HCT116 (cell line): ENCODE measurements around the gene BTBD2. TPM values are rescaled to one million over a fixed set of nuclear protein-coding genes. Genes with fewer than 3 reads are reported as not detected.

ENCODE experiments used
- ATAC-seq: fragments of 200-7000 bp; cut with Tn5 transposase; 2 replicates; pipeline ENCODE4 v1.9.1; 2020; ENCODE audit warnings: mild to moderate bottlenecking, moderate library complexity
- BruUV-seq: library from RNA; stranded (reverse); fragments of 400-500 nt; replicated peaks from 2 replicates; lab custom pipeline; 2021; lab: Mats Ljungman, UMichigan
- CTCF ChIA-PET: fragments of 300-600 bp; sonication (Branson Sonifier 250); formaldehyde crosslinking; loops from one replicate; lab custom pipeline; 2021; ENCODE audit warnings: antibody characterized with exemption; lab: Charles Lee
- POLR2A ChIA-PET: fragments of 300-600, 350-600 bp; sonication (Branson Sonifier 250); formaldehyde crosslinking; loops from one replicate; lab custom pipeline; 2021; ENCODE audit warnings: antibody characterized with exemption; lab: Charles Lee
- RAD21 ChIA-PET, 2 experiments: fragments of 300-600 bp; sonication (Branson Sonifier 250); formaldehyde crosslinking; loops; one replicate each; lab custom pipeline; 2023; ENCODE audit warnings: low total read pairs in 2 of 2; ENCODE audit not compliant: uncharacterized antibody in 2 of 2, unreplicated experiment in 2 of 2, low non-redundant PET in 1 of 2; lab: Charles Lee
- DNase-seq: peaks from one replicate; pipeline ENCODE4 v3.0.0-alpha.2; 2010; ENCODE audit warnings: low read depth, low spot score
- H2AFZ ChIP-seq: fragments of 200-600 bp; shearing (Covaris generic), sonication (generic); 2 replicates; pipeline ENCODE4 v1.6.1; 2017; ENCODE audit warnings: low read depth, mixed run types, mixed read lengths, antibody characterized with exemption, low read length; ENCODE audit not compliant: poor library complexity, severe bottlenecking
- H3K27ac ChIP-seq: 2 replicates; pipeline ENCODE4 v1.5.1; 2012; ENCODE audit warnings: low read depth, low read length
- H3K27me3 ChIP-seq: fragments of 200-600 bp; sonication (generic); 2 replicates; pipeline ENCODE4 v1.6.1; 2016; ENCODE audit warnings: mixed run types, low read length, mixed read lengths; ENCODE audit not compliant: insufficient read depth
- H3K36me3 ChIP-seq, 2 experiments: fragments of 200-500 bp in 1 of 2; fragments of 200-600 bp in 1 of 2; sonication (Bioruptor generic) in 1 of 2; sonication (generic) in 1 of 2; 2 replicates each; pipeline versions ENCODE4 v1.5.1 to v1.6.1; 2014 to 2016; ENCODE audit warnings: low read length in 2 of 2, inconsistent platforms in 1 of 2, mixed read lengths in 1 of 2, mixed run types in 1 of 2; ENCODE audit not compliant: insufficient read depth in 2 of 2, control insufficient read depth in 1 of 2
- H3K4me1 ChIP-seq, 2 experiments: fragments of 200-600 bp in 1 of 2; sonication (generic) in 1 of 2; 2 replicates each; pipeline versions ENCODE4 v1.5.1 to v1.6.1; 2012 to 2017; ENCODE audit warnings: low read length in 2 of 2, inconsistent platforms in 1 of 2, mild to moderate bottlenecking in 1 of 2, mixed read lengths in 1 of 2, mixed run types in 1 of 2, moderate library complexity in 1 of 2; ENCODE audit not compliant: insufficient read depth in 2 of 2, control insufficient read depth in 1 of 2
- H3K4me2 ChIP-seq: fragments of 200-600 bp; sonication (generic); 2 replicates; pipeline ENCODE4 v1.6.1; 2017; ENCODE audit warnings: mixed run types, low read length, mixed read lengths
- H3K4me3 ChIP-seq, 2 experiments: fragments of 200-600 bp in 1 of 2; sonication (generic) in 1 of 2; replicated peaks in 1 of 2; 2 replicates each; pipeline ENCODE4 v1.5.1; 2011 to 2016; ENCODE audit warnings: low read length in 2 of 2, control low read depth in 1 of 2, low read depth in 1 of 2, mild to moderate bottlenecking in 1 of 2, mixed read lengths in 1 of 2, mixed run types in 1 of 2
- H3K79me2 ChIP-seq: fragments of 200-600 bp; sonication (generic); 2 replicates; pipeline ENCODE4 v1.6.1; 2017; ENCODE audit warnings: mild to moderate bottlenecking, mixed run types, low read length, moderate library complexity, mixed read lengths; ENCODE audit not compliant: insufficient read depth
- H3K9ac ChIP-seq: fragments of 200-600 bp; sonication (generic); 2 replicates; pipeline ENCODE4 v1.6.1; 2016; ENCODE audit warnings: low read length, mixed read lengths
- H3K9me2 ChIP-seq: fragments of 200-600 bp; sonication (generic), shearing (Covaris generic); 2 replicates; pipeline ENCODE4 v1.6.1; 2017; ENCODE audit warnings: mixed run types, mild to moderate bottlenecking, moderate library complexity; ENCODE audit not compliant: insufficient read depth
- H3K9me3 ChIP-seq, 2 experiments: fragments of 200-500 bp in 1 of 2; fragments of 200-600 bp in 1 of 2; sonication (Bioruptor generic) in 1 of 2; sonication (generic) in 1 of 2; 2 replicates each; pipeline ENCODE4 v1.6.1; 2014 to 2017; ENCODE audit warnings: low read length in 2 of 2, mixed read lengths in 2 of 2, inconsistent platforms in 1 of 2, low read depth in 1 of 2, mild to moderate bottlenecking in 1 of 2, mixed run types in 1 of 2, moderate library complexity in 1 of 2; ENCODE audit not compliant: control insufficient read depth in 1 of 2, insufficient read depth in 1 of 2
- H4K20me1 ChIP-seq: fragments of 200-600 bp; sonication (generic), shearing (Covaris generic); 2 replicates; pipeline ENCODE4 v1.6.1; 2017; ENCODE audit warnings: mixed run types, mild to moderate bottlenecking, moderate library complexity; ENCODE audit not compliant: insufficient read depth
- CEBPB ChIP-seq: IDR thresholded peaks from 2 replicates; pipeline ENCODE4 v1.6.1; 2012; ENCODE audit warnings: low read depth
- CTCF ChIP-seq, 3 experiments: fragments of 200-600 bp in 1 of 3; sonication (generic) in 1 of 3; IDR thresholded peaks in 2 of 3; conservative IDR thresholded peaks in 1 of 3; 2 replicates each; pipeline ENCODE4 v1.5.1; 2012 to 2017; ENCODE audit warnings: low read depth in 2 of 3, low read length in 2 of 3, antibody characterized with exemption in 1 of 3, borderline replicate concordance in 1 of 3, control low read depth in 1 of 3, mild to moderate bottlenecking in 1 of 3, mixed read lengths in 1 of 3, mixed run types in 1 of 3, moderate library complexity in 1 of 3; ENCODE audit not compliant: insufficient read depth in 1 of 3
- EGR1 ChIP-seq: IDR thresholded peaks from 2 replicates; pipeline ENCODE4 v1.6.1; 2012; ENCODE audit warnings: low read depth
- ELF1 ChIP-seq: IDR thresholded peaks from 2 replicates; pipeline ENCODE4 v1.6.1; 2012; ENCODE audit warnings: low read depth, borderline replicate concordance
- EZH2 ChIP-seq: fragments of 200-600 bp; sonication (generic); IDR thresholded peaks from 2 replicates; pipeline ENCODE4 v1.6.1; 2017; ENCODE audit warnings: antibody characterized with exemption, mixed run types
- JUND ChIP-seq: IDR thresholded peaks from 2 replicates; pipeline ENCODE4 v1.6.1; 2012
- POLR2AphosphoS5 ChIP-seq: IDR thresholded peaks from 2 replicates; pipeline ENCODE4 v1.6.1; 2011; ENCODE audit warnings: mild to moderate bottlenecking, low read depth, low read length, moderate library complexity
- RAD21 ChIP-seq: IDR thresholded peaks from 2 replicates; pipeline ENCODE4 v1.6.1; 2012; ENCODE audit warnings: low read depth, mild to moderate bottlenecking
- REST ChIP-seq: IDR thresholded peaks from 2 replicates; pipeline ENCODE4 v1.6.1; 2012; ENCODE audit warnings: low read depth
- SP1 ChIP-seq: IDR thresholded peaks from 2 replicates; pipeline ENCODE4 v1.6.1; 2012; ENCODE audit warnings: low read depth
- TCF7L2 ChIP-seq: IDR thresholded peaks from 2 replicates; pipeline ENCODE4 v1.7.0; 2011; ENCODE audit warnings: borderline replicate concordance, inconsistent platforms; ENCODE audit not compliant: insufficient read depth, insufficient read length; ENCODE audit errors: extremely low read depth
- YY1 ChIP-seq: IDR thresholded peaks from 2 replicates; pipeline ENCODE4 v1.6.1; 2011; ENCODE audit warnings: low read length, low read depth, moderate library complexity, mild to moderate bottlenecking; ENCODE audit not compliant: insufficient replicate concordance; ENCODE audit errors: extremely low read depth
- ZBTB33 ChIP-seq: IDR thresholded peaks from 2 replicates; pipeline ENCODE4 v1.6.1; 2011; ENCODE audit warnings: mild to moderate bottlenecking, low read length, moderate library complexity; ENCODE audit not compliant: insufficient replicate concordance; ENCODE audit errors: extremely low read depth
- ZFX ChIP-seq: fragments of 450-650 bp; IDR thresholded peaks from 2 replicates; pipeline ENCODE4 v1.6.1; 2017
- ZNF274 ChIP-seq: fragments of 200-500 bp; sonication (Bioruptor generic); IDR thresholded peaks from 2 replicates; pipeline ENCODE4 v1.6.1; 2014; ENCODE audit warnings: mild to moderate bottlenecking, low read depth, low read length, inconsistent platforms
- intact Hi-C: fragments of 100-400 bp; cut with micrococcal nuclease; formaldehyde crosslinking; loops from 2 replicates; pipeline ENCODE4 v1.10.0; 2022
- total RNA-seq: library from RNA; stranded (reverse); gene quantifications from one replicate; pipeline ENCODE4 v1.2.1, GENCODE V29; 2021; ENCODE audit not compliant: unreplicated experiment

The BTBD2 gene
- total RNA-seq, 1 experiment from 2014 or later: 112 TPM

- CTCF ChIA-PET: interaction anchor here (0.6 kb wide), 1 partner anchor 382 kb away, joined by 3 read pairs; no protein-coding TSS in a partner anchor
- no peak for TF ChIP-seq JUND
- TF ChIP-seq EGR1: no peak
- TF ChIP-seq TCF7L2: no peak
- no peak for TF ChIP-seq CEBPB
- TF ChIP-seq ZBTB33: no peak
- TF ChIP-seq RAD21: no peak
- no peak for TF ChIP-seq REST
- TF ChIP-seq CTCF (IDR thresholded peaks at IDR 0.05 in 2 of 3, conservative IDR thresholded peaks at IDR 0.05 in 1 of 3; ENCODE audit: borderline replicate concordance in 1 of 3, insufficient read depth in 1 of 3, low read depth in 2 of 3, low read length in 2 of 3): no peak
- no peak for TF ChIP-seq POLR2AphosphoS5
- no peak for TF ChIP-seq SP1
- TF ChIP-seq ELF1: no peak
- TF ChIP-seq YY1: no peak
- TF ChIP-seq ZFX: no peak
- no peak for TF ChIP-seq EZH2
- no peak for TF ChIP-seq ZNF274
- H3K36me3 ChIP-seq: 0 out of 4 replicates have a peak, but pooled peaks cover 0 to 1% of the 10 kb centered on the region in 2 experiments
- H3K9ac ChIP-seq: no peak overlapping the region
- POLR2A ChIA-PET: no interaction called here
- no peaks in the 10 kb centered on the region for H3K9me2 ChIP-seq
- H3K27me3 ChIP-seq: no peaks in the 10 kb centered on the region
- peaks cover 21 to 63% of the 10 kb centered on the region in 2 experiments for H3K4me1 ChIP-seq
- no peak overlapping the region for H3K4me3 ChIP-seq
- H2AFZ ChIP-seq: no peak overlapping the region
- H3K4me2 ChIP-seq: no peak overlapping the region
- H4K20me1 ChIP-seq: no peaks in the 10 kb centered on the region
- H3K79me2 ChIP-seq: peaks cover 76% of the 10 kb centered on the region
- H3K9me3 ChIP-seq: no peaks in the 10 kb centered on the region
- H3K27ac ChIP-seq: peak overlapping the region; percentile 40; the same call in 1 of the 2 replicates
- intact Hi-C loops: no loop called here
- DNase-seq (no peak), ATAC-seq (no peak)
- BruUV-seq: no TSS peak
- RAD21 ChIA-PET: no interaction called here
Observed at GRCh38 chr19:1944088-1944915, 71.2 kb downstream of the BTBD2 start.
